Stimulated activated CD4-positive, alpha-beta T cell treated with anti-CD3 and anti-CD28 coated beads, Interleukin-4, amount 100 ng/mL, for 24 hours (primary cell): ENCODE results near the gene CYLD.

Experiments
- DNase-seq: peaks from one replicate; pipeline ENCODE4 v3.0.0-alpha.2; 2020

CYLD gene

DNA sequence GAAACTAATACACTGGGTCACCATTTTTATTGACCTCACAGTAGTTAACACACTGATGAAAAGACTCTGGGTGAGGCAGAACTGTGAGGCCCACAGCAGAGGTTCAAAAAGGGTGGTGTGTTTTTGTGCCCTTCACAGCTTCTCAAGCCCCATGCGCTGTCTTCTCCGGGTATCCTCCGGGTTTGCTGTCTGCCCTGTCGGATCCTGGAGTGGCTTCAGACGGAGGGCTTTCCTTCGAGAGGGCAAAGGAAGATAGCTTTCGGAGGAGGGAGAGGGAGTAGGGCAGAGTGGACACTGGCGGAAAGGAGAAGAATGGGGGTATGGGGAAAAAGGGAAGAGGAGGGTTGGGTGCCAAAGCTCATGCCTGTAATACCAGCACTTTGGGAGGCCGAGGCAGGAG lies 80.8 kb downstream of the CYLD start:
- no peak for DNase-seq

- DNase-seq = no peak
These were observed 85.0 kb downstream of the CYLD start for GRCh38 chr16:50826797-50827316.

DNA sequence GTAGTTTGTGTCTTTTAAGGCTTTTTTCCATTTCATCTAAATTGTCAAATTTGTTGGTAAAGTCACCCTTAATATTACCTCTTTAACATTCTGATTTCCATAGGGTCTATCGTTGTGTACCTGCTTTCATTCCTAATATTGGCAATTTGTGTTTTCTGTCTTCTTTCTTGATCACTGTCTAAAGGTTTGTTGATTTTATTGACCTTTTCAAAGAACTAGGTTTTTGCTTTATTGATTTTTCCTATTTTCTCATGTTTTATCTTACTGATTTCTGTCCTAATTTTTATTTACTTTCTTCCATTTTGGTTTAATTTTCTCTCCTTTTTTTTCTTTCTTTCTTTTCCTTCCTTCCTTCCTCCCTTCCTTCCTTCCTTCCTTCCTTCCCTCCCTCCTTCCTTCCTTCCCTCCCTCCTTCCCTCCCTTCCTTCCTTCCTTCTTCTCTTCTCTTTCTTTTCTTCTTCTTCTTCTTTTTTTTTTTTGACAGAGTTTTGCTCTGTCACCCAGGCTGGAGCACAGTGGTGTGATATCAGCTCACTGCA lies 86.3 kb downstream of the CYLD start:
- no peak for DNase-seq

DNA sequence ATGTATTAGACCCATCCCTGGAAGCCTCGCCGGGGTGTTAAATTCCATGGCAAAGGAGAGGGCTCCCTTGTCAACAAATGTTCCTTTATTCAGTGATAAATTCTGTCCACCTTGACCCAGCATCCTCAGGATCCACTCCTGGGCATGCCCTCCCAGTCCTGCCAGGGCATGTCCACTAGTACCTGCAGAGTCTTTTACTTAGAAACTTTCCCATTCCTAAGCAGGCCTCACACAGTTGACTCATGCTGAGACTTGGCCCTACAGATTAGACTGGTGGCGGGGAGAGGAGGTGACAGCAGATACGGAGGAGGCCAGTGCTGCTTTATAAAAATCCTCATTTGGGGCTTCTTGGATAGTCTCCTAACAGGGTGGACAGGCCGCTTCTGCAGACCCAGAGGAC lies 88.8 kb downstream of the CYLD start:
- no peak for DNase-seq

- no peak for DNase-seq
These were observed 89.9 kb downstream of the CYLD start for GRCh38 chr16:50831751-50832150.

GRCh38 chr16:50833929-50834328 lies 92.0 kb downstream of the CYLD start:
- DNase-seq = no peak

- no peak for DNase-seq
These were observed 92.8 kb downstream of the CYLD start for GRCh38 chr16:50834701-50835100.

- DNase-seq = no peak
These were observed 93.6 kb downstream of the CYLD start for GRCh38 chr16:50835358-50836060.

DNA sequence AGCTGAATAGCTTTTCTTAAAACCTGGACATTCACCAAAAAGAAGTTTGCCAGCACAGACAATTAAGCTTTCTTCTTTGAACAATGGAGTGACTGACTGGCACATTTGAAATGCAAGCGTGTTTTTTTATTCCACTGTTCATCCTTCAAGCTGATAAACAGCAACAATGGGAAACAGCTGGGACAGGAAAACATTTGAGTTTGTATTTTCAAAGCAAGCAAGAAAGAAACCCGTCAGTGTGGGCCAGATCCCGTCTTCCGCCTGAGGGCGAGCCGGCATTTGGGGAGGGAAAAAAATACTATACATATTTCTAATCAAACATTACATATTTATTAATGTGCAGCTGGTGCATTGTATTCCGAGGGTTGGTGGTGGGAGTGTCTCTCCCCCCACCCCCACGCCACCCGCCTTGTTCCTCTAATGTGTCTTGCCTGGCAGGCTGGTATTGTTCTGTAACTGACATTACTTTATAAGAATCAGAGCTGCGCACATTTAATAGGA lies 94.3 kb downstream of the CYLD start:
- DNase-seq = no peak

- no peak for DNase-seq
These were observed 95.4 kb downstream of the CYLD start for GRCh38 chr16:50837324-50837723.

GRCh38 chr16:50838165-50838564 lies 96.3 kb downstream of the CYLD start:
- no peak for DNase-seq

GRCh38 chr16:50838885-50839284 lies 97.0 kb downstream of the CYLD start:
- DNase-seq = no peak

- no peak for DNase-seq
These were observed 97.5 kb downstream of the CYLD start for GRCh38 chr16:50839356-50839755.

GRCh38 chr16:50839920-50840729 lies 98.2 kb downstream of the CYLD start:
- no peak for DNase-seq

DNA sequence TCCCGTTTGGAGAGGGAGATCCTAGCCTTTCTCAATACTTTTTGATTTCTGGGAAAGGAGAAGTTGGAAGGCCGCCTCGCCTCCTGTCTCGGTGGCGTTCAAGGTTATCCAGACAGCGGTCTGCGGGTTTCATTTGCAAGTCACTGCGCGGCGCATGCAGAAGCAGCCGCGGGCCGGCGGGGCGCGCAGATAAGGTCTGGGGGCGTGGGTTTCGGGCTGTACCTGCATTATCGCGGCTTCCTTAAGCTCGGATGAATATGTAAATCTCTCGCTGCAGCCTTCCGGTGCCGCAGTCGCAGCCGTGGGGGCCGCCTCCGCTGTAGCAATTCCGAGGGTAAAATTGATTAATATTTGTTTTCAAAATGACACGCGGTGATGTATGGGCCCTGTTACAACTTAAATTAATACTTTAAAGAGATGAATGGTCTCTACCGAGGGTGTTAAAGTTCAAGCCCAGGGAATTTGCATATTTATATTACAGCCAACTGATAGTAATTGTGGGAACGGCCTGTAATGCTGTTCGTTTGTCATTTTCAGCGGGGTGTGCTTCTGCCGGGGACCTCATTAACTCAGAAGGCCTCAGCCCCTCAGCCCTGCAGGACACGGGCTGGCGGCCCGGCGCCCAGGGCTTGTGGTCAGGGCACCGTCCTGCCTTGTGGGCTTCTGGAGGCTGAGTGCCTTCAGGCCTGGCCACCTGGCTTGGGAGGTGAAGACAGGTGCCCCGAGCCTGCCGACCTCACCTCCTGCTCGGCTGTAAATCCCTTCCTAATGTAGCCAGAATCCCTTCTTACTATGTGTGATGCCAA lies 99.4 kb downstream of the CYLD start:
- DNase-seq = peak; percentile 42

DNA sequence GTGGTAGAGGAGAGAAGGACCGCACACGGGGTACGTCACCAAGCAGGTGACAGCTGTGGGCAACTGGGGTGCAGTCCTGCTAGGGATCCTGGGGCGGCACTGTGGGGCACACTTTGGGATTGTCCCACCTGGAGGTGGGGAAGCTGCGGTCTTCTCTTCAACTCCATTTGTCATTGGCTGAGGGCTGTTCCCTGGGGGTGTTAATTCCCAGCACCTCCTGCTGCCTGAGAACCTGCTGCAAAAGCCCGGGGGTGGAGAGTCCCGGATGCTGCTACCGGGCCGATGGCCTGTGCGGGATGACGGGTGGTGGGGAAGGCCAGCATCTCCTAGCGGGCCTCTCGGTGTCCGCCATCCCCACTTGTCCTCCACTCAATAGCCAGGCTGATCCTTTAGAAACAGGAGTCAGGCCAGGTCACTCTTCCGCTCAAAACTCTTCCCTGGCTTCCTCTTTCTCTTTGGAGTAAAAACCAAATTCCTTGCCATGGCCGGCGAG lies 100.2 kb downstream of the CYLD start:
- DNase-seq = no peak

DNA sequence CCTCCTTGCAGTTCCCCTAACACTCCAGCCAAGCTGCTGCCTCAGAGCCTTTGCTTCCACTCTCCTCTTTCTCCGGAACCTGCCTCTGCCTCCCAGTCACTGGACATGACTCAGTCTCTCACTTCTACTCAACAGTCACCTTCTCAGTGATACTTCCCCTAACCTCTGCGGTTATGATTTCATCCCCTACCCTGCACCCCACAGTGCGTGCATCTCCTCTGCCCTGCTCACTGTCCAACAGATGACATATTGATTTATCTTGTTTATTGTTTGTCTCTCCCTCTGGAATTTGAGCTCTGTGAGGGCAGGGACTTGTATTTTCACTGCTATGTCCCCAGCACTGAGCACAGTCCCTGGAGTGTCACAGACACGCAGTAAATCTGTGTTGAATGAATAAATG lies 100.7 kb downstream of the CYLD start:
- DNase-seq = peak; percentile 15

DNA sequence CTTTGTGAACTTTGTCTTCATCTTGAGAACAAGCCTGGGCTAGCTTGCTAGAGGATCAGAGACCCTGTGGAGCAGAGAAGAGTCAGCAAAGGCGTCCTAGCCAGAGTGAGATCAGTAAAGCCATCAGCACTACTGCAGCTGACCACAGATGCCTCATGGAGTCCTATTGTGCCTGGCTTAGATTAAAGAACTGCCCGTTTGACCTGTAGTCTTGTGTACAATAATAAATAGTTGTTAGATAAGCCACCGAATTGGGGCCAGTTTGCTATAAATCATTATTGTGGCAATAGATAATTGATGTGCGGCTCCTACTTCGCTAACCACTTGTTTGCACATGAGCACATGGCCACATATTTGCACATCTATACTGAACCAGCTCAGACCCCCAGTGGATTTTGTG lies 103.0 kb downstream of the CYLD start:
- DNase-seq = no peak

DNA sequence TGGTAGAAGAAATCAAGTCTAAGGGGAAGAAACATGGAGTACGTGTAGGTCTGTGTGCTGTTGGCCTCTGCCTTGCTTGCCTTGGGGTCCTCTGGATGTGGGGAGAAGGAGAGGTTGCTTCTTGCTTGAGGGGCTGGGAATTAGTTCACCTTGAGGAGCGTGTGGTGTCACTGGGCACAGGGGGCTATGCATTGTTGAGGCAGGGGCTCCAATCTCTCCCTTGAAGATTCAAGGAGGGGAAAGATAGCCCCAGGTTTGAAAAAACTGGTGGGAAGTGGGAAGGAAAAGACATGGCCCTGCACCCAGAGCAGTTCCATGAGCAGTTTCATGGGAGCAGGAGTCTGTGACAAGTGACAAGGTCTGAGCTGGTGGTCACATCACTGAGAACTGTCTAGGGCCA lies 103.4 kb downstream of the CYLD start:
- no peak for DNase-seq

DNA sequence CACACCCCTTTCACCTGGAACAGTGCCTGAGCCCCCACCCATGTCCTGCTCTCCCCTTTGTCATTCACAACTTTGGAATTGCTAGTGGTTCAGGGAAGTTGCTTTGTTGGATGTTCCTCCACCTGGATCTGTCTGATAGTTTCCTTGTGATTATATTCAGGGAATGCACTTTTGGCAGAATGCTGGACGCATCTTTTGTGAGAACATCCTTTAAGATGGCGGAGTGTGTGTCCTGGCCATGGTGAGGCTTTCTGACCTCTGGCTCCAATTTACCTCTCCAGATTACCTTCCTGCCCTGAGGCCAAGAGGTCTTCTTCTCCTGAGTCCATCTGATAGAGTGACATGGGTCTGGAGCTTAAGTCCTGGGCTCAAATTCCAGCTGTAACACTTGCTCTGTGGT lies 104.6 kb downstream of the CYLD start:
- DNase-seq = no peak

DNA sequence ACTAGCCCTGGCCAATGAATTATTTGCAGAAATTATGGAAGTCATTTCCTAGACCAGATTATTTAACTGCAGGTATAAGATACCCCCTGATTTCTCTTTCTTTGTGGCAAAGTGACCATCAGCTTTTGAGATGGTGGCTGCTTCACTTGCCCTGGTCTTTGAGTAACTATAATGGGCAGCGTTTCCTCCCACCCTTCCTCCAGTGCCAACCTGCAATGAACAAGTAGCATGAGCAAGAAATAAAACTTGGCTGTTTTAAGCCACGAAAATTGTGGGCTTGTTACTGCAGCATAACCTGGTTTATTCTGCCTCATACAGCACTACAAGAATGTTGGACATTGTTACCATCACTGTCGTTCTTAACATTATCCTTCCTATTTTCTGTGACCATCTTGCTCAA lies 105.3 kb downstream of the CYLD start:
- no peak for DNase-seq

- no peak for DNase-seq
These were observed 107.0 kb downstream of the CYLD start for GRCh38 chr16:50848755-50849514.
